Activated naive CD4-positive, alpha-beta T cell treated with anti-CD3 and anti-CD28 coated beads, Interleukin-2, amount 10 ng/mL, durations not matched to agents 7 days and 5 days (primary cell): ENCODE results near the gene CENPF.

ENCODE experiments used
- CTCF ChIA-PET: fragments of 350-600 bp; sonication (Branson Sonifier 250); formaldehyde crosslinking; loops from one replicate; lab custom pipeline; 2021; ENCODE audit warnings: antibody characterized with exemption; lab: Charles Lee
- DNase-seq: peaks from one replicate; pipeline ENCODE4 v3.0.0-alpha.2; 2020
- H3K27ac Mint-ChIP-seq: one replicate; pipeline ENCODE4 v1.8.0; 2021; ENCODE audit warnings: mild to moderate bottlenecking, moderate library complexity, mixed read lengths
- H3K27me3 Mint-ChIP-seq: one replicate; pipeline ENCODE4 v1.8.0; 2021; ENCODE audit warnings: mild to moderate bottlenecking, mixed read lengths
- H3K36me3 Mint-ChIP-seq: one replicate; pipeline ENCODE4 v1.8.0; 2021; ENCODE audit warnings: mixed read lengths
- H3K4me1 Mint-ChIP-seq: one replicate; pipeline ENCODE4 v1.8.0; 2021; ENCODE audit warnings: mixed read lengths
- H3K4me3 Mint-ChIP-seq: one replicate; pipeline ENCODE4 v1.8.0; 2021; ENCODE audit warnings: mild to moderate bottlenecking, moderate library complexity, mixed read lengths
- H3K9me3 Mint-ChIP-seq: one replicate; pipeline ENCODE4 v1.8.0; 2021; ENCODE audit warnings: mixed read lengths

Gene CENPF, protein sequence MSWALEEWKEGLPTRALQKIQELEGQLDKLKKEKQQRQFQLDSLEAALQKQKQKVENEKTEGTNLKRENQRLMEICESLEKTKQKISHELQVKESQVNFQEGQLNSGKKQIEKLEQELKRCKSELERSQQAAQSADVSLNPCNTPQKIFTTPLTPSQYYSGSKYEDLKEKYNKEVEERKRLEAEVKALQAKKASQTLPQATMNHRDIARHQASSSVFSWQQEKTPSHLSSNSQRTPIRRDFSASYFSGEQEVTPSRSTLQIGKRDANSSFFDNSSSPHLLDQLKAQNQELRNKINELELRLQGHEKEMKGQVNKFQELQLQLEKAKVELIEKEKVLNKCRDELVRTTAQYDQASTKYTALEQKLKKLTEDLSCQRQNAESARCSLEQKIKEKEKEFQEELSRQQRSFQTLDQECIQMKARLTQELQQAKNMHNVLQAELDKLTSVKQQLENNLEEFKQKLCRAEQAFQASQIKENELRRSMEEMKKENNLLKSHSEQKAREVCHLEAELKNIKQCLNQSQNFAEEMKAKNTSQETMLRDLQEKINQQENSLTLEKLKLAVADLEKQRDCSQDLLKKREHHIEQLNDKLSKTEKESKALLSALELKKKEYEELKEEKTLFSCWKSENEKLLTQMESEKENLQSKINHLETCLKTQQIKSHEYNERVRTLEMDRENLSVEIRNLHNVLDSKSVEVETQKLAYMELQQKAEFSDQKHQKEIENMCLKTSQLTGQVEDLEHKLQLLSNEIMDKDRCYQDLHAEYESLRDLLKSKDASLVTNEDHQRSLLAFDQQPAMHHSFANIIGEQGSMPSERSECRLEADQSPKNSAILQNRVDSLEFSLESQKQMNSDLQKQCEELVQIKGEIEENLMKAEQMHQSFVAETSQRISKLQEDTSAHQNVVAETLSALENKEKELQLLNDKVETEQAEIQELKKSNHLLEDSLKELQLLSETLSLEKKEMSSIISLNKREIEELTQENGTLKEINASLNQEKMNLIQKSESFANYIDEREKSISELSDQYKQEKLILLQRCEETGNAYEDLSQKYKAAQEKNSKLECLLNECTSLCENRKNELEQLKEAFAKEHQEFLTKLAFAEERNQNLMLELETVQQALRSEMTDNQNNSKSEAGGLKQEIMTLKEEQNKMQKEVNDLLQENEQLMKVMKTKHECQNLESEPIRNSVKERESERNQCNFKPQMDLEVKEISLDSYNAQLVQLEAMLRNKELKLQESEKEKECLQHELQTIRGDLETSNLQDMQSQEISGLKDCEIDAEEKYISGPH (N-terminal part only)

DNA sequence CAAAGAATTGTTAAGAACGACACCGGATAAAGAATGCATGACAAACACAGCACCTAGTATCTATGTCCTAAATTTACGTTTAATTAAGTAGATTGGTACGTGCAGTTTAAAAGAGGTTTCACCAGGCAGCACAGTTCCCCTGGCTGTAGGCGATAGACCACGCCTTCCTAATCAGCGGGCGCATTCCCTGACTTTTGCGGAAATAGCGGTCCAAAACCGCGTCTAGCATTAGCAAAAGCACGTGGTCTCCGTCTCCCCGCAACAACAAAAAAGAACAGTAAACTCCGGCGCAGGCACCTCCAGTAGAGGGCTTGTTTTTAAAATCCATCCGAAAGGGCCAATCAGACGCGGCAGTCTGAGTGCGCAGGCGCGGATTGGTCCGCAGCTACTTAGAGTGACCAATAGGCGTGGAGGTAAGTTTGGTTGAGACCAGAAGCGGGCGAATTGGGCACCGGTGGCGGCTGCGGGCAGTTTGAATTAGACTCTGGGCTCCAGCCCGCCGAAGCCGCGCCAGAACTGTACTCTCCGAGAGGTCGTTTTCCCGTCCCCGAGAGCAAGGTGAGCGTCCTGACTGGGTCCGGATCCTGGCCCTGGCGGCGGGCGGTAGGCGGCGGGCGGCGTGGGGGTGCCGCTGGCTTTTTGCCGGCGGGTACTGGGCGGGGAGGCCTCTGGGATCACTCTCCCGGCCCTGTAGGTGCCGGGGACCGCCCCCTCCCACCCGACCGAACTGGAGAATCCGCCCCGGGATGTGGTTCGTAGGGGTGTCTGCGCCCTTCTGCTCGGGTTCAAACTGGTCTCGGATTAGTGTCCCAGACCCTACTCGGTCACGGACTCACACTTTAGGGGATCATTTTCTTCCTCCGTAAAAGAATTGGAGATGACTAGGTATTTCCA is at the start of gene CENPF:
Gene CENPF, plus strand, starts transcription at position 432 of the 894 bp plus-strand sequence. CDS start 10,560 bp downstream, outside the sequence.
- Mint-ChIP-seq H3K36me3 (peaks cover 16% of the 10 kb centered on the region), H3K4me3 (peak within 1 kb of the TSS; percentile 96), H3K4me1 (peaks cover 30% of the 10 kb centered on the region), H3K27me3 (no peaks in the 10 kb centered on the region), H3K9me3 (no peaks in the 10 kb centered on the region), H3K27ac (peak within 1 kb of the TSS; percentile 94)
- peak; percentile 96 for DNase-seq
- CTCF ChIA-PET = interaction anchor here (1.1 to 2.6 kb wide), 6 partner anchors 9 to 389 kb away, joined by 3 to 7 read pairs (median 4); no protein-coding TSS in a partner anchor

DNA sequence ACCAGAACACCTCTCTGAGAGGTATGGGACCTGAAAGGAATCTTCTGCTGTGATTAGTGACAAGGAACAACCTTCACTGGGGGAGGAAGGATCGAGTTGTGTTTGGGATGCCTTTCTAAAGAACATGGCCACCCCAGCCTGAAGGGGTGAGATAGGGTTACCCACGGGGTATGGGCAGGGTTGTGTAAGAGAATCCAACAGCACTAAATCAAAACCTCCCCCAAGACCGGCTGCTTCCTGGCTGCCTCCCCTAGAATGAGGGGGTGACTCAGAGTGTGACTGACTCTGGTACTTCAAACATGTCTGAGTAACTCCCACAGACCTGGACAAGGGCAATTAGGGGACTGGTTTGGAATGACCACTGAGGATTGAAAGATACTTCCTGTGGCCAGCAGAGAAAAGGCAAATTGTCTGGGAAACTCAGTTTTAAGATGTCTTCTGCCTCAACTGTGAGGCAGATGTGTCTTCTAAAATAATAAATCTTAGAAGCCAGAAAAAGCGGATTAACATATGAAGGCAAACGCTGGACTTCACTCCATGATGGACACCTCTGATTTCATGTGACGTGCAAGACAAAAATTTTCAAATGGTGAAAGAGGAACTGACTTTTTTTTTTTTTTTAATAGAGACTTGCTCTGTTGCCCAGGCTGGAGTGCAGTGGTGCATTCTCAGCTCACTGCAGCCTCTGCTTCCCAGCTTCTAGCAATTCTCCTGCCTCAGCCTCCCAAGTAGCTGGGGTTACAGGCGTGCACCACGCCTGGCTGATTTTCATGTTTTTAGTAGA is 44.9 kb upstream of the CENPF start:
- Mint-ChIP-seq H3K36me3 (no peaks in the 10 kb centered on the region), H3K27me3 (peaks cover 33% of the 10 kb centered on the region), H3K4me1 (no peaks in the 10 kb centered on the region), H3K4me3 (no peak overlapping the region), H3K9me3 (no peaks in the 10 kb centered on the region), H3K27ac (no peak overlapping the region)
- DNase-seq = no peak
- CTCF ChIA-PET = no interaction called here

DNA sequence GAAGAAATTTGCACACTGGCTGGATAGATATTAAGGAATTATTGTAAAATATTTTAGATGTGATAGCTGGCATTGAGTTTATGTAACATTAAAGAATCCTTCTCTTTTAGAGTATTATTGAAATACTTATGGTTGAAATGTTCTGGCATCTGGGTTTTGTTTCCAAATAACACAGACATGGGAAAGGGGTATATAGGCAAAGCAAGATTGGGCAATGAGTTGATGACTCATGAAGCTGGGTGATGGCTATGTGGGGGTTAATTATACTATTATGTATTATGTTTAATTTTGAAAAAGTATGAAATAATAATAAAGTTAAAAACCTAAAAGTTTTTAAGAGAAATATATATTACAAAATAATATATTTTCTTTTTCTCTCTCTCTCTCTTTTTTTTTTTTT is 39.1 kb upstream of the CENPF start:
- CTCF ChIA-PET = interaction anchor here (1.2 to 1.6 kb wide), 2 partner anchors 21 to 230 kb away, joined by 4 read pairs; no protein-coding TSS in a partner anchor
- Mint-ChIP-seq H3K4me3 (no peak overlapping the region), H3K9me3 (no peaks in the 10 kb centered on the region), H3K36me3 (no peaks in the 10 kb centered on the region), H3K27me3 (peaks cover 15% of the 10 kb centered on the region), H3K27ac (no peak overlapping the region), H3K4me1 (no peaks in the 10 kb centered on the region)
- no peak for DNase-seq

DNA sequence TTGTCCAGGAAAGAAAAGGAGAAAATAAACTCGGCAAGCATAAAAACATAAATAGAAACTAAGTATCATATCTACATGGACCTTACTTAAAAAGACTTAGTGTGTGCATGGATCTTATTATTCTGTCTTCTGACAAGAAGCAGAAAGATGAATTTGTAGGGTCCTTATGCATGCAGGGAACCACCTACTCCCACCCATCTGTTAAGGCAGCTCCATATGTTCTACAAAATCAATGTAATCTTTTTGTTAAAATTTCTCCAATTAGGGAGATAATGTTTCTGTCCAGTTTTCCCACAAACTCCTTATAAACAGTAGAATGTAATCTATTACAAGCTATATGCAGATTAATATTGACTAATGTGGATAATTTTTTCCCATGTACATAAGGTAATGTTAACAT is 37.7 kb upstream of the CENPF start:
- Mint-ChIP-seq H3K9me3 (no peaks in the 10 kb centered on the region), H3K36me3 (no peaks in the 10 kb centered on the region), H3K4me3 (no peak overlapping the region), H3K27ac (no peak overlapping the region), H3K4me1 (no peaks in the 10 kb centered on the region), H3K27me3 (peaks cover 21% of the 10 kb centered on the region)
- CTCF ChIA-PET = no interaction called here
- no peak for DNase-seq

DNA sequence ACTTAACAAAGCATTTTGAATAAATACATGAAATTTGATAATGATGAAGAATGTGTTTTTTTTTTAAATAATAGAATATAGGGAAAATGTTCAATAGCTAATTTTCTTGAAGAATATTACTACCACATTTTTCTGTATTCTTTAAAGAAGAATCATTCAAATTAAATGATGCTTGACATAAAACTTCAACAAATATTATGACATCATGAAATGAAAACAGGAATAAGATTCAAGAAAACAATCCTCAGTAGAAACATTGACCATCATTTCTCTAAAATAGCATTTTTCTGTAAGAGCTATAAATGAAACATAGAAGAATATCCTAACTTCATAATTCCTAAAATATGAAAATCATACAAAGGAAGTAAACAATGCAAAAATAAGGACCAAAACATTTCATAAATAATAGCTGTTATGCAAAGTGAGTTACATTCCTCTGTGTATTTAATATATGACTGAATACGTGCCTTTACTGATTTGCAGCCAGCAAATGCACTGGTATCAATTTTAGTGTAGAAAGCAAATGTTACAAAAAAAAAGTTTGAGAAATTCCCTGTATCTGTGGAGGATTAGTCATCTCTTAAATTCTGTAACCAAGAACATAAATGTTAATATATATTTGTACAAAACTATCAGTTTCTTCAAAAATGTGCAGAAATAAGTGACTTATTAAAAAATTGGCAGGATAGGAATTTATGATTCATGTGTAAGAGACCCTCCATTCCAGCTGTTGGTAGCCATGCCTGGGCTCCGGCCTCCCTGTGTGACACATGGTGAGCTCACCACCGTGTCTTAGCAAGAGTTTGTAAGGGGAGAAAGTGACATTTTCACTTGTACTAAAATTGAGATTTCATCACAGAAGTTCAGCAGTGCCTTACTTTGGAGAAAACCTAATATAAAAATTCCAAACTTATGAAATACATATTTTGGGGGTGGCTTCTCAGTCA is 36.6 kb upstream of the CENPF start:
- CTCF ChIA-PET = interaction anchor here (1.6 kb wide), 1 partner anchor 234 kb away, joined by 5 read pairs; no protein-coding TSS in a partner anchor
- Mint-ChIP-seq H3K27ac (no peak overlapping the region), H3K9me3 (no peaks in the 10 kb centered on the region), H3K27me3 (peaks cover 14% of the 10 kb centered on the region), H3K36me3 (no peaks in the 10 kb centered on the region), H3K4me3 (no peak overlapping the region), H3K4me1 (no peaks in the 10 kb centered on the region)
- no peak for DNase-seq

DNA sequence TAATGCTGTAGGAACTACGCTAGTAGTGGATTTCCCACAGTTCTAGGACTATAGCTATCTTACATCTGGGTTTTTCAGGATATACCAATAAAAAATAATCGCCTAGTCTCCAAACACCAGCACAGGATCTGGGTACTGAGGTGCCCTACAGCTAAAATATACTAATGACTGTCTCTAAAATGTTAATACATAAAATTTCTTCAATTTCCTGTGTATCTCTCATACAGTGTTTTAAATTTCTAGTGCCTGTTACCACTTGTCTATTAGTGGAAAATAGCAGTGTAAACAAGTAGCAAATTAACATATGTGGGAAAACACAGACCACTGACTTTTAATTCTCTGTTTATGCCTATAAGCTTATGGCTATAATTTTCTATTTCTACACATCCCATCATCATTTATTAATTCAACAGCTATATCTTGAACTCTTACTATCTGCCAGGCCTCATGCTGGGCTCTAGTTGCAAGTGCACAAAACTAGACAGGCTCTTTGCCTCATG is 35.5 kb upstream of the CENPF start:
- Mint-ChIP-seq H3K27ac (no peak overlapping the region), H3K27me3 (peaks cover 18% of the 10 kb centered on the region), H3K9me3 (no peaks in the 10 kb centered on the region), H3K4me3 (no peak overlapping the region), H3K4me1 (no peaks in the 10 kb centered on the region), H3K36me3 (no peaks in the 10 kb centered on the region)
- CTCF ChIA-PET = interaction anchor here (1.6 kb wide), 1 partner anchor 235 kb away, joined by 5 read pairs; no protein-coding TSS in a partner anchor
- no peak for DNase-seq

DNA sequence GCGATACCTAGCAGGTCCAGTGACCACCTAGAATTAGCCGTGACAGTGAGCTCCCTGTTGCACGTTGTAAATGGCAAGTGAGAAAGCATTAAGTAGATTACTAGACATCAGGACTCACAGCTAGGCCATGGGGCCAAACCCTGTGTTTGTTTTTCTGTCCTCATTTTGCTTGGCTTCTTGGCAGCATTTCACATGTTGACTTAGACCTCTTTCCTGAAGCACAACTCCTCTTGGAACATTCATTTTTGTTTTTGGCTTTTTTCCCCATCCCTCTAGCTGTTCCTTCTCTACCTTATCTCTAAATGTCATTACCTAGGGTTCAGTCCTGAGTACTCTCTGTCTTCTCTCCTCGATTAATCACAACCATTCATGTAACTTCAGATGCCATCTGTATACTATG is 34.7 kb upstream of the CENPF start:
- no peaks in the 10 kb centered on the region for H3K9me3 Mint-ChIP-seq
- no peak overlapping the region for H3K4me3 Mint-ChIP-seq
- no peak overlapping the region for H3K27ac Mint-ChIP-seq
- DNase-seq = no peak
- H3K36me3 Mint-ChIP-seq = no peaks in the 10 kb centered on the region
- no peaks in the 10 kb centered on the region for H3K4me1 Mint-ChIP-seq
- CTCF ChIA-PET = no interaction called here
- H3K27me3 Mint-ChIP-seq = peaks cover 23% of the 10 kb centered on the region

DNA sequence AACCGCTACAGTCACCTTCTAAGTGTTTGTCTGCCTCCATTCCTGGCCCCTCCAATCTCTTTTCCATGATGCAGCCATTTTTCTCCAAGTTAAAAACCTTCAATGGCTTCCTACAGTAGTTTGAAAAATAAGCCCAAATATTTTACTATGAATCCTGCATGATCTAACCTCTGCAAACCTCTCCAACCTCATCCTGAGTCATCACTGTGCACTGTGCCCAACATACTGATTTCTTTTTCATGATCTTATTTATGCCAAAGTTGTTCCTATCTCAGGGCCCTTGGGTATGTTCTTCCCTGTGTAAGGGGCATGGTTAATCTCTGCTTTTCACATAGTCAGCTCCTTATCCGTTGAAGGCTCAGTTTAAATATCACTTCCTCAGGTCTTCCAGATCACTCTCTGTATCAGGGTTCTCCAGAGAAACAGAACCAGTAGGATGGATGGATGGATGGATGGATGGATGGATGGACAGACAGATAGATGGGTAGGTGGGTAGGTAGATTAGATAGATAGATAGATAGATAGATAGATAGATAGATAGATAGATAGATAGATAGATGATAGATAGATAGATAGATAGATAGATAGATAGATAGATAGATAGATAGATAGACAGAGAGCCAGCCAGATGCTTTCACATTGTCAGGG is 33.5 kb upstream of the CENPF start:
- no peaks in the 10 kb centered on the region for H3K36me3 Mint-ChIP-seq
- CTCF ChIA-PET = no interaction called here
- no peaks in the 10 kb centered on the region for H3K9me3 Mint-ChIP-seq
- peaks cover 21% of the 10 kb centered on the region for H3K27me3 Mint-ChIP-seq
- DNase-seq = no peak
- no peak overlapping the region for H3K4me3 Mint-ChIP-seq
- no peak overlapping the region for H3K27ac Mint-ChIP-seq
- H3K4me1 Mint-ChIP-seq = no peaks in the 10 kb centered on the region

DNA sequence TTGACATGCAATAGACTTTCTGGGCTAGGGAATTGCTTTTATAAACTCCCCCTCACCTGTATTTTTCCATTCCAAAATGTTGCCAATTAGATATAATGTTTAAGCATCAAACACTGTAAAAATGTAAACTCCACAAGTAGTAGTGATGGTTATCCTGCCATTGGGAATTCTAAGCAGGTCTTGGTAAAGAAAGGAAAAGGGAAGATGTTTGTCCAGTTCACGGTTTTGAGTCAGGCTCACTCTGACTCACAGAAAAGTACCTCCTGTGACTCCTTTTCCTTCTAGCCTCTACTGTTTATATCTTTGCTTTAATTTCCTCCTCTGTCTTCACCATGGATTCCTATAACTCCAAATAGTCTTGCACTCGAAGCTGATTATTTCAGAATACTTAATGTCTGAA is 32.6 kb upstream of the CENPF start:
- H3K27me3 Mint-ChIP-seq = peaks cover 21% of the 10 kb centered on the region
- no peak overlapping the region for H3K4me3 Mint-ChIP-seq
- no peak for DNase-seq
- no peak overlapping the region for H3K27ac Mint-ChIP-seq
- no peaks in the 10 kb centered on the region for H3K4me1 Mint-ChIP-seq
- no peaks in the 10 kb centered on the region for H3K9me3 Mint-ChIP-seq
- CTCF ChIA-PET = no interaction called here
- no peaks in the 10 kb centered on the region for H3K36me3 Mint-ChIP-seq

DNA sequence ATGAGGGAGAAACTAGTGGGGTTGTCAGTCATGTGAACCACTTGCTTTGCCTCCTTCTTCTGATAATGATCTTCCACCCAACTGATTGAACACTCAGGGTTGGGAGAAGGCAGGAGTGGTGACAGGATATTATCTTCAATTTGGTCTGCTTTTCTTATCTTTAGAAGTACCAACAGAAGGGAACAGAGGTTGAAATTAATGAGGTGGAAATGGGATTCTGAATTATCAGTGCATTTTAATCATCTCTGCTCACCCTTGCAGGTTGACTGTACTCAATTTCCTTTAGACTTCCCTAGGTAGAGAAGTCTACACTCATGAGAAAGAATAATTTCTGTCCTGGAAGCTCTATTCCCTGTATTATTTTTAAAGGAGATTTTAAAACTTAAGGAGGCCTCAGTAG is 31.7 kb upstream of the CENPF start:
- no peak overlapping the region for H3K4me3 Mint-ChIP-seq
- peaks cover 6% of the 10 kb centered on the region for H3K9me3 Mint-ChIP-seq
- H3K36me3 Mint-ChIP-seq = peaks cover 6% of the 10 kb centered on the region

More for the DNA sequence above, 31.7 kb upstream of the CENPF start:
- Mint-ChIP-seq H3K27ac (no peak overlapping the region), H3K27me3 (peaks cover 21% of the 10 kb centered on the region), H3K4me1 (no peaks in the 10 kb centered on the region)
- no peak for DNase-seq
- CTCF ChIA-PET = interaction anchor here (1.5 kb wide), 1 partner anchor 14 kb away, joined by 5 read pairs; no protein-coding TSS in a partner anchor
